Left renal pelvis (tissue), 4 donors: ENCODE results near the gene SFTPB. TPM values are rescaled to one million over a fixed set of nuclear protein-coding genes. Genes with fewer than 3 reads are reported as not detected.

Experiments
- DNase-seq, 4 donors: peaks; one replicate each; pipeline ENCODE4 v3.0.0-alpha.2; 2013; ENCODE audit warnings: low read depth in 4 of 4, low spot score in 3 of 4
- polyA plus RNA-seq, 4 donors: library from polyadenylated mRNA; unstranded; fragments of 120-200 nt; gene quantifications; one replicate each; pipeline ENCODE4 v1.2.1, GENCODE V29; 2013; ENCODE audit not compliant: insufficient read length in 4 of 4

The SFTPB gene
- polyA plus RNA-seq, 4 donors = 0.05 to 3.4 (median 0.69) TPM

- no peak for DNase-seq
These were observed 35.3 kb upstream of the SFTPB start for GRCh38 chr2:85703329-85703728.

DNA sequence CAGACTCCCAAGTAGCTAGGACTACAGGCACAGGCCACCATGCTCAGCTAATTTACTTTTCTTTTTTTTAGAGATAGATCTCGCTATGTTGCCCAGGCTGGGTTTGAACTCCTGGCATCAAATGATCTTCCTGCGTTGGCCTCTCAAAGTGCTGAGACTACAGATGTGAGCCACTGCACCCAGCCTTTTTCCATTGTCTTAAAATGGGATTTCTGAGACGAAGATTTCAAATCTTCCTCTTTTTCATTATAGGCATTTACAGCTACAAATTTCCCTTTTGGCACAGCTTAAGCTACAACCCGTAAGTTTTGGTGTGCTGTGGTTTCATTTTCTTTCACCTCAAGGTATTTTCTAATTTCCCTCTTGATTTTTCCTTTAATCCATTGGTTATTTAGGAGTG lies 34.8 kb upstream of the SFTPB start:
- DNase-seq = no peak

DNA sequence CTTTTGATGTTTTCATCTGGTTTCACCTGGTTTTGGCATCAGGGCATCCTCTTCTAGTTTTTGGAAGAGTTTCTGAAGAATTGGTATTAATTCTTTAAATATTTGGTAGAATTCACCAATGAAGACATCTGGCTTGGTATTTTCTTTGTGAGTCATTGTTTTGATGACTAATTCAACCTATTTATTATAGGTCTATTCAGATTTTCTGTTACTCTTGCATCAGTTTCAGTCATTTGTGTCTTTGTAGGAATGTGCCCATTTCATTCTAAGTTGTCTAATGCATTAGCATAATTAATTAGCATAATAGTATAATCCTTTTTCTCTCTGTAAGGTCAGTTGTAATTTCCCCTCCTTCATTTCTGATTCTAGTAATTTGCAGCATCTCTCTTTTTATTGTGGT lies 34.2 kb upstream of the SFTPB start:
- no peak for DNase-seq

- DNase-seq = no peak
These were observed 31.3 kb upstream of the SFTPB start for GRCh38 chr2:85699325-85699724.

DNA sequence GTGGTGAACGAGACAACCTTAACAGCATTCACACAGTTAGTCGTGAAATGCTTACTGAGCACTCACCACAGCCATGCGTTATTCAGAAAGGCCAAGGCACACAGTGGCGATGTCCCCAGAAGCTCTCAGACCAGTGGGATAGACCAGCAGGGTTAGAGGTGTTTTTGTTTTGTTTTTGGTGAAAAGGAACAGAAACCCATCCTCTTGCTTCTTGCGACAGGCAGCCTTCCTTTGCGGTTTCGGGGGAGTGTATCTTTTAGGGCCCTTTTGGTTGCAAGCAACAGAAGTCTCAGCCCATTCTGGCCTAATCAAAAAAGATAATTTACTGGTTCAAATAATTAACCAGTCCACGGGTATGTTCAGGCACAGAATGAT lies 30.9 kb upstream of the SFTPB start:
- no peak for DNase-seq

- DNase-seq = no peak
These were observed 30.3 kb upstream of the SFTPB start for GRCh38 chr2:85698184-85698879.

DNA sequence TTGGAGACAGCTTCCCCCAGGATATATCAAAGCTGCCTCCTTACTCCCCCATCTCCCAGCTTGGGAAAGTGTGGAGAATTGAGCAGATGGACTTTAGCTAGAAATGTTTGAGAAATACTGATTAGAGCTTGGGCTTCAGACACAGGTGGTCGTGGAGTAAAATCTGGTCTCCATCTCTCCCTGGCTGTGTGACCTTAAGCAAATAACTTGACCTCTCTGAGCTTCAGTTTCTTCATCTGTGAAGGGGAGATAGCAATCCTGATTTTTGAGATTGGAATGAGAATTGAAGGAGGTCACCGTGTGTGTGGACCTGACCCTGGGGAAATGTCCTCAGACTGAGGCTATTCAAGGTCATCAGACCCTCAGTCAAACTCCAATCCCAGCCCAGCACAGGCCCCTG lies 29.7 kb upstream of the SFTPB start:
- no peak for DNase-seq

GRCh38 chr2:85697096-85697495 lies 29.1 kb upstream of the SFTPB start:
- no peak for DNase-seq

GRCh38 chr2:85695691-85696668 lies 28.0 kb upstream of the SFTPB start:
- no peak for DNase-seq

DNA sequence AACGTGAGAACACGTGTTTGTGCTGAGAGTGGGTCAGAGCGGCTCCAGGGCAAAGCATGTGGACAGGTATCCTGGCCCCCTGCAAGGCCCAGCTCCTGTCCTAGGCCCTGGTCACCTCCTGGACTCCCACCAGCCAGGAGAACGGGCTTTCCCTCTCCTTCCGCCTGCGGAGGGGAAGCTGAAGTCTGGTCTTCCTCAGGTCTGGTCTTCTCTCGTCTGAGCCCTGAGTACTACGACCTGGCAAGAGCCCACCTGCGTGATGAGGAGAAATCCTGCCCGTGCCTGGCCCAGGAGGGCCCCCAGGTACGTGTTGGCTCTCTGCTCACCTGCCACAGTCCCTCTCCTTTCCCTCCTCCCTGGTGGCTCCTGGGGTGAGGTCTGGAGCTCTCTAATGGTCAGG lies 27.1 kb upstream of the SFTPB start:
- no peak for DNase-seq

DNA sequence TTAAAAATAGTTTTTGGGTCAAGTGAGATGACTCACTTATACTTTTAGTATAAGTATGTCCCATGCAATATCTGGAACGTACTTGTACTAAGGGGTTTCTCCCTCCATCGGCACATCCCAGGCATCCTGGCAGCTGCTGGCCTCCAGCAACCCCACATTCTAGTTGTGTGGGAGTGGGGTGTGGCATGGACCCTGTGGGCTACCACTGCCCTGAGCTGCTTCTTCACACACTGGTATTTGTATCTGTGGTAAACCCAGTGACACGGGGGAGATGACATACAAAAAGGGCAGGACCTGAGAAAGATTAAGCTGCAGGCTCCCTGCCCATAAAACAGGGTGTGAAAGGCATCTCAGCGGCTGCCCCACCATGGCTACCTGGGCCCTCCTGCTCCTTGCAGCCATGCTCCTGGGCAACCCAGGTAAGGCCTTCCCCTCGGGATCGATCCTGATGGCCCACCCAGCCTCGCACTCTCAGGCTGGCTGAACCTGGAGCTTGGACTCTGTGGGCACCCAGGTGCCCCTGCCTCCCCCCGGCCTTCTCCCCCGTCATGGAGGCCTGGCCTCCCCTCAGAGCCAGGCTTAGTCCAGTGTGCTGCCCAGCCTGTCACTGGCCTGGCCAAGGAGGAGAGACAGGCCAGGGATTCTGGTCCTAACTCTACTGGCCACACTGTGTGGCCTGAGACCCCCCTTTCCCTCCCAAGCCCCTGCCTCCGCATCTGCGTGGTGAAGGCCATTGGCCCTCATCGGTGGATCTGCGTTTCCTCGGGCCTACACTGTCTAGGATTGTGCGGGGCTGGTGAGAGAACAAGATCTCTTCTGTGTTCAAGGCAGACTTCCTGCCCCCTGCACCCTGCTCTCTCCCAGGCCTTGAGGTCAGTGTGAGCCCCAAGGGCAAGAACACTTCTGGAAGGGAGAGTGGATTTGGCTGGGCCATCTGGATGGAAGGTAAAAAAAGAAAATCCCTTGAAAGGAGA lies 26.3 kb upstream of the SFTPB start, which contains the start of gene GNLY:
GNLY (plus strand) TSS at position 307 of the 974 bp plus-strand sequence; CDS start at position 368, 61 bp downstream.
- DNase-seq = no peak

DNA sequence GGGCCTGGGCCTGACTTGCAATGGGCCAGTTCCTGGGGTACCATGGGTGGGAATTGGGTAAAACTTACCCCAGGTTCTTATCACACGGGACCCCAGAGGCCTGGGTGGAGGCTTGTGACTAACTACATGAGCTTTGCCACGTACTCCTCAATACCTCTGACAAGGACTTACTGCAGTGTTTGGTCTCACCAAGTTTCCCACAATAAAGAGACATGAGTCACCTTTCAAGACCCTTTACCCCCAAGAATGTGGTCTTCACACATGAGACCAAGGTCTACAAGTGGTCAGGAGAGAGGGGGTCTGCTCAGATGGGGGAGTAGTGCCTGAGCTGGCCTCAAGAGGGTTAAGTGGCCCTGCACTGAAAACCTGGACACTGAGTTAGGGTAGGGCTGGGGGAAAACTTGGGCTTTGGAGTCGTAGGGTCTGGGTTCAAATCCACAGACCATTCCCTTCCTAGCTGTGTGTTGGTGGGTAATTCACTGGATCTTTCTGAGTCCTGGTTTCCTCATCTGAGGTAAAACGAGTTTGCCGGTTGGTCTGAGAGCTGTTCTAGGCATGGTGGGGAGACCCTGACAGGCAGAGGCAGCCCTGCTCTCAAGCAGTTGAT lies 24.1 kb upstream of the SFTPB start:
- DNase-seq = no peak

DNA sequence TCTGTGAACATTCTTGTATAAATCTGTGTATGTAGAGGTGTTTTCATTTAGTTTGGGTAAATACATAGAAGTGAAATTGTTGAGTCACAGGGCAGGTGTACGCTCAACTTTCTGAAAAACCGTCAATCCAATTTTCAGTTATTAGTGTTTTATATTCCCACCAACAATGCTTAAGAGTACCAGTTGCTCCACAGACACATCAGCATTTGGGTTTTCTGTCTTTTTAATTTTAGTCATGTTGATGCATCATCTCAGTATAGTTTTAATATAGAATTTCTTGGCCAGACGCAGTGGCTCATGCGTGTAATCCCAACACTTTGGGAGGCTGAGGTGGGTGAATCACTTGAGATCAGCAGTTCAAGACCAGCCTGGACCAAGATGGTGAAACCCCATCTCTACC lies 22.9 kb upstream of the SFTPB start:
- no peak for DNase-seq

GRCh38 chr2:85684806-85685205 lies 16.8 kb upstream of the SFTPB start:
- no peak for DNase-seq

- DNase-seq = no peak
These were observed 16.4 kb upstream of the SFTPB start for GRCh38 chr2:85684380-85684779.

GRCh38 chr2:85682378-85682777 lies 14.4 kb upstream of the SFTPB start:
- DNase-seq = no peak

DNA sequence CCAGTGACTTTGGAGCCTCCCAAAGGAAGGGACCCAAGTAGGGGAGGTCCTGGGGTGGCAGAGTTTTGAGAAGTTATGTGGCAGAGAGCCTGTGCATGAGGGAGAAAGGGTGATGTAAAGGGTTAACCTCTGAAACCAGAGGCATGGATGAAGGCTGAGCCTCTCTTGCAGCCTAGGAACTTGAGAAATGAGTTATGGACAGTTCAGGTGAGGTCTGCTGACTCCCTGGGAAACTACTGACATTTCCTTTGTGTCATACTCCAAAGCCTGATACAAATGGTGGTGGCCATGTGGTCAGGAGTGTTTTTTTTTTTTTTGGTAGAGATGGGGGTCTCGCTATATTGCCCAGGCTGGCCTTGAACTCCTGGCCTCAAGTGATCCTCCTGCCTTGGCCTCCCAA lies 13.8 kb upstream of the SFTPB start:
- DNase-seq = no peak

DNA sequence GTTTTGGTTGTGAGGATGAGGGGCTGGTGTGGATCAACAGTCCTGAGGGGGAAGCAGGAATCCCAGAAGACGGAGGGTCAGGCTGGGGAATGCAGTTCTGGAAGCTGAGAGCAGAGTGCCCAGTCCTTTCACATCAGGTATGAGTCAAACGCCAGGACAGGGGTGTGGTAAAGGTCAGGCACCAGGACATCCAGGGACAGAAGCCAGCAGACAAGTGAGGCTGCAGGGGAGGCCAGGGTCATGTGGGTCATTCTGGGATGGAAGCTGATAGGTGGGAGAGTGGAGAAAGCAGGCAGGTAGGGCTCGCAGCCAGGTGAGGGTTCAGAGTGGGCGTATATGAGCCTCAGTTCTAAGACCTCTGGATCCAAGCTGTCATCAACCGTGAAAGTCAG lies 13.4 kb upstream of the SFTPB start:
- DNase-seq = no peak

- DNase-seq = no peak
These were observed 12.8 kb upstream of the SFTPB start for GRCh38 chr2:85680707-85681371.
